DOHH2 (cell line): ENCODE results near the gene CD274.

Experiments used
- H3F3A ChIP-seq: fragments of 200-600 bp; sonication (generic), shearing (Covaris generic); 2 replicates; pipeline ENCODE4 v1.6.0; 2016; ENCODE audit warnings: antibody characterized with exemption, mild to moderate bottlenecking; ENCODE audit not compliant: control insufficient read depth, insufficient read depth
- H3K27ac ChIP-seq: fragments of 200-600 bp; sonication (generic); 2 replicates; pipeline ENCODE4 v1.5.1; 2014; ENCODE audit warnings: low read depth, mild to moderate bottlenecking, low read length, moderate library complexity
- H3K27me3 ChIP-seq: fragments of 200-600 bp; sonication (generic); 2 replicates; pipeline ENCODE4 v1.6.1; 2014; ENCODE audit warnings: mild to moderate bottlenecking, low read length, mixed read lengths; ENCODE audit not compliant: control insufficient read depth
- H3K36me3 ChIP-seq: fragments of 200-600 bp; sonication (generic); 2 replicates; pipeline ENCODE4 v1.6.1; 2014; ENCODE audit warnings: mild to moderate bottlenecking, low read length, moderate library complexity, mixed read lengths; ENCODE audit not compliant: control insufficient read depth
- H3K4me1 ChIP-seq: fragments of 200-600 bp; sonication (generic); 2 replicates; pipeline ENCODE4 v1.6.1; 2014; ENCODE audit warnings: mild to moderate bottlenecking, low read length, mixed read lengths; ENCODE audit not compliant: control insufficient read depth
- H3K4me2 ChIP-seq: fragments of 200-600 bp; sonication (generic); 2 replicates; pipeline ENCODE4 v1.6.0; 2014; ENCODE audit warnings: mild to moderate bottlenecking, low read length, moderate library complexity
- H3K4me3 ChIP-seq: fragments of 200-600 bp; sonication (generic); 2 replicates; pipeline ENCODE4 v1.5.1; 2014; ENCODE audit warnings: mild to moderate bottlenecking, low read length, mixed read lengths
- H3K79me2 ChIP-seq: fragments of 200-600 bp; sonication (generic); 2 replicates; pipeline ENCODE4 v1.6.1; 2014; ENCODE audit warnings: mild to moderate bottlenecking, low read length, mixed read lengths; ENCODE audit not compliant: control insufficient read depth
- H3K9me2 ChIP-seq: fragments of 200-600 bp; sonication (generic); replicated peaks from 2 replicates; pipeline ENCODE4 v1.6.1; 2014; ENCODE audit warnings: mild to moderate bottlenecking, low read length, mixed read lengths; ENCODE audit not compliant: control insufficient read depth
- H3K9me3 ChIP-seq: fragments of 200-600 bp; sonication (generic); 2 replicates; pipeline ENCODE4 v1.6.1; 2014; ENCODE audit warnings: antibody characterized with exemption, low read length, mixed read lengths; ENCODE audit not compliant: control insufficient read depth, insufficient read depth
- H4K20me1 ChIP-seq: fragments of 200-600 bp; sonication (generic); 2 replicates; pipeline ENCODE4 v1.6.0; 2014; ENCODE audit warnings: low read depth, mild to moderate bottlenecking, antibody characterized with exemption, low read length, moderate library complexity; ENCODE audit not compliant: control insufficient read depth, insufficient read depth
- CTCF ChIP-seq: fragments of 200-600 bp; sonication (generic); IDR thresholded peaks from one replicate; pipeline ENCODE4 v1.5.1; 2014; ENCODE audit warnings: antibody characterized with exemption, mild to moderate bottlenecking, low read depth, low read length; ENCODE audit not compliant: poor library complexity, severe bottlenecking
- EZH2phosphoT487 ChIP-seq: fragments of 200-600 bp; sonication (generic); IDR thresholded peaks from 2 replicates; pipeline ENCODE4 v1.6.1; 2017; ENCODE audit warnings: borderline replicate concordance, mild to moderate bottlenecking, antibody characterized with exemption, low read length, moderate library complexity, mixed read lengths

Gene CD274

DNA sequence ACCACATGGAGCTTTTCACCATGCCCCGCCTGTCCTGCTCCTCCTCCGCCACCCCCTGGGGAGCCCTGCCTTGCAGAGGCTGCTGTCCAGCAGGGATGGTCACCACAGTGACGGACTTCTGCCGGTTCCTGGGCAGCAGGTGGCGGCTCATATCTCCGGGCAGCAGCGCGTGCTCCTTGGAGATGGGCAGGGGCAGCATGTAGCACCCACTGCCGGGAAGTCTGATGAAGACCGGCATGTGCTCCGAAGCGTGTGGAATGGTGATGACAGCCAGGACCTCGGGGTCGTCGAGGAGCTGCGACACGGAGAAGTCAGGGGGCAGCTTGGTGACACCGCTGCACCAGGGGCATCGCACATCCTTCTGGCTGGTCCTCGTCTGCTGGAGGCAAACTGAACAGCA lies 31.9 kb upstream of the CD274 start:
- no peaks in the 10 kb centered on the region for H3F3A ChIP-seq
- no peak overlapping the region for H3K4me2 ChIP-seq
- H3K27ac ChIP-seq: no peak overlapping the region
- H3K9me3 ChIP-seq: no peaks in the 10 kb centered on the region
- no peaks in the 10 kb centered on the region for H3K9me2 ChIP-seq
- no peaks in the 10 kb centered on the region for H3K36me3 ChIP-seq
- H3K4me1 ChIP-seq: no peaks in the 10 kb centered on the region
- H3K4me3 ChIP-seq: no peak overlapping the region
- TF ChIP-seq EZH2phosphoT487 (no peak), CTCF (no peak)
- no peaks in the 10 kb centered on the region for H3K79me2 ChIP-seq
- H3K27me3 ChIP-seq: peaks cover 8% of the 10 kb centered on the region; the same call in 1 of the 2 replicates
- no peaks in the 10 kb centered on the region for H4K20me1 ChIP-seq

DNA sequence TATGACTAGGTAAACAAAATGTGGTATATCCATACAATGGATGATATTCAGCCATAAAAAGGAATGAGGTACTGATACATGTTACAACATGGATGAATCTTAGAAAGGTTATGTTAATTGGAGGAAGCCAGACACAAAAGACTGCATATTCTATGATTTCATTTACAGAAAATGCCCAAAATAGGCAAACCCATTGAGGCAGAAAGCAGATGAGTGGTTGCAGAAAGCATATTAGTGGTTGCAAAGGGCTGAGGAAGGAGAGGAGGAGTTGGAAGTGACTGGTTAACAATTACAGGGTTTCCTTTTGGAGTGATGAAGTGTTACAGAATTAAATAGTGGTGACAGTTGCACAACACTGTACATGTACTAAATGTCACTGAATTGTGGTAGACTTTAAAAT lies 30.4 kb upstream of the CD274 start:
- Histone ChIP-seq H3K9me2 (no peaks in the 10 kb centered on the region), H3K79me2 (no peaks in the 10 kb centered on the region), H3K4me1 (no peaks in the 10 kb centered on the region), H3K27me3 (peaks cover 8% of the 10 kb centered on the region; the same call in 1 of the 2 replicates), H4K20me1 (no peaks in the 10 kb centered on the region), H3K36me3 (no peaks in the 10 kb centered on the region), H3K4me3 (no peak overlapping the region), H3K27ac (no peak overlapping the region), H3K9me3 (no peaks in the 10 kb centered on the region), H3F3A (no peaks in the 10 kb centered on the region), H3K4me2 (no peak overlapping the region)
- no peak for TF ChIP-seq EZH2phosphoT487
- TF ChIP-seq CTCF: no peak

GRCh38 chr9:5421163-5421562 lies 29.2 kb upstream of the CD274 start:
- Histone ChIP-seq H3K79me2 (no peaks in the 10 kb centered on the region), H3K27ac (no peak overlapping the region), H3F3A (no peaks in the 10 kb centered on the region), H3K4me2 (no peak overlapping the region), H3K9me3 (no peaks in the 10 kb centered on the region), H3K36me3 (no peaks in the 10 kb centered on the region), H4K20me1 (no peaks in the 10 kb centered on the region), H3K4me3 (no peak overlapping the region), H3K27me3 (peaks cover 8% of the 10 kb centered on the region; the same call in 1 of the 2 replicates), H3K4me1 (no peaks in the 10 kb centered on the region), H3K9me2 (no peaks in the 10 kb centered on the region)
- no peak for TF ChIP-seq CTCF
- no peak for TF ChIP-seq EZH2phosphoT487

- no peaks in the 10 kb centered on the region for H3K36me3 ChIP-seq
- no peaks in the 10 kb centered on the region for H3F3A ChIP-seq
- no peak overlapping the region for H3K4me3 ChIP-seq
- TF ChIP-seq EZH2phosphoT487 (no peak), CTCF (no peak)
- H3K4me2 ChIP-seq: no peak overlapping the region
- H3K79me2 ChIP-seq: no peaks in the 10 kb centered on the region
- no peaks in the 10 kb centered on the region for H4K20me1 ChIP-seq
- no peaks in the 10 kb centered on the region for H3K9me3 ChIP-seq
- no peaks in the 10 kb centered on the region for H3K4me1 ChIP-seq
- H3K9me2 ChIP-seq: no peaks in the 10 kb centered on the region
- peaks cover 8% of the 10 kb centered on the region; the same call in 1 of the 2 replicates for H3K27me3 ChIP-seq
- H3K27ac ChIP-seq: no peak overlapping the region
These were observed 28.1 kb upstream of the CD274 start for GRCh38 chr9:5422276-5422675.
